Endothelial cell of umbilical vein (primary cell): ENCODE data around the gene PCMTD2.

Experiments
- EZH2 ChIP-seq: IDR thresholded peaks from 2 replicates; pipeline ENCODE4 v1.6.1; 2012; ENCODE audit warnings: borderline replicate concordance, low read depth, mild to moderate bottlenecking, moderate library complexity, low read length, inconsistent platforms; ENCODE audit not compliant: severe bottlenecking
- FOS ChIP-seq: IDR thresholded peaks from 2 replicates; pipeline ENCODE4 v1.6.1; 2011; ENCODE audit warnings: mild to moderate bottlenecking, low read length, moderate library complexity, borderline replicate concordance; ENCODE audit not compliant: insufficient read depth
- MAX ChIP-seq: IDR thresholded peaks from 2 replicates; pipeline ENCODE4 v1.6.1; 2011; ENCODE audit not compliant: insufficient read depth, insufficient read length
- POLR2A ChIP-seq: IDR thresholded peaks from 2 replicates; pipeline ENCODE4 v1.6.1; 2012; ENCODE audit warnings: low read depth, mild to moderate bottlenecking, control low read depth, low read length
- POLR2AphosphoS5 ChIP-seq: IDR thresholded peaks from 2 replicates; pipeline ENCODE4 v1.6.1; 2012; ENCODE audit warnings: low read depth, mild to moderate bottlenecking, control low read depth, low read length, moderate library complexity; ENCODE audit not compliant: insufficient read depth
- TF ChIP-seq, protein P1 (sequence below), 2 donors: IDR thresholded peaks; 1 replicate in 1 of 2; 2 replicates in 1 of 2; pipeline ENCODE4 v1.5.1; 2011; ENCODE audit warnings: low read length in 2 of 2, mild to moderate bottlenecking in 2 of 2, moderate library complexity in 2 of 2, control low read depth in 1 of 2, inconsistent platforms in 1 of 2, low read depth in 1 of 2; ENCODE audit not compliant: insufficient read depth in 1 of 2; ENCODE audit errors: extremely low read depth in 1 of 2

DNA sequence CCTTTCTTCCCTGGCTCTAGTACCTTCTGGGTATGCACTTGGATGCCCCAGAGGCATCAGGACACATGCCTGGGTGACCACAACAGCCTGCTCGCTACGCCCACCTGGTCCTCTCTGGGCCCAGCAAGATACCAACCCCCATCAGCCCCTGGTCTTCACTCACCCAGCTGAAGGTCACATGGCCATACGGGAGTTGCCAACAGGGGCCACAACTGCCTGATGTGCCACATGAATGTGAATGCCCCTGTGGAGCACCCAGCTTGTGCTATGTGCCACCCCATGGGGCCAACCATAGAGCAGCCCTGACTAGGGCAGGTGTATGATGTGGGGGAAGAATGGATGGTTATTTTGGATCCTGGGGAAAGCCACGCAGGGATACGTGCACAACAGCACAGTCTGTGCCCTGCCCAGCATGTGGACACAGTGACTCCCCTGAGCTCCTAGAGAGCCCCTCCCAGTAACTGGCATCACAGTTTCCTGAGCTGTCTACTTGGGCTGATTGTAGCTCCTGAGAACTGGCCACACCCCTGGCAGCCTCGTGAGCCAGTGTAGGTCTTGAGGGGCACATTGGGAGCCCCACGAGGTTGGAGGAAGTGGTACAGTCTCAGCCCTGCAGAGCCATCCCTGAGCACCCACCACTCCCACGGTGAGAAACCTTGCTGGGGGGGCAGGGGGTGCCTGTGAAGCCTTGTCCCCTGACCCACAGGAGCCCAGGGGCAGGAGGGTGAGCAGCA, 10.5 kb upstream of the PCMTD2 start:
- TF ChIP-seq, protein P1, sequence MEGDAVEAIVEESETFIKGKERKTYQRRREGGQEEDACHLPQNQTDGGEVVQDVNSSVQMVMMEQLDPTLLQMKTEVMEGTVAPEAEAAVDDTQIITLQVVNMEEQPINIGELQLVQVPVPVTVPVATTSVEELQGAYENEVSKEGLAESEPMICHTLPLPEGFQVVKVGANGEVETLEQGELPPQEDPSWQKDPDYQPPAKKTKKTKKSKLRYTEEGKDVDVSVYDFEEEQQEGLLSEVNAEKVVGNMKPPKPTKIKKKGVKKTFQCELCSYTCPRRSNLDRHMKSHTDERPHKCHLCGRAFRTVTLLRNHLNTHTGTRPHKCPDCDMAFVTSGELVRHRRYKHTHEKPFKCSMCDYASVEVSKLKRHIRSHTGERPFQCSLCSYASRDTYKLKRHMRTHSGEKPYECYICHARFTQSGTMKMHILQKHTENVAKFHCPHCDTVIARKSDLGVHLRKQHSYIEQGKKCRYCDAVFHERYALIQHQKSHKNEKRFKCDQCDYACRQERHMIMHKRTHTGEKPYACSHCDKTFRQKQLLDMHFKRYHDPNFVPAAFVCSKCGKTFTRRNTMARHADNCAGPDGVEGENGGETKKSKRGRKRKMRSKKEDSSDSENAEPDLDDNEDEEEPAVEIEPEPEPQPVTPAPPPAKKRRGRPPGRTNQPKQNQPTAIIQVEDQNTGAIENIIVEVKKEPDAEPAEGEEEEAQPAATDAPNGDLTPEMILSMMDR (IDR thresholded peaks at IDR 0.05; ENCODE audit: extremely low read depth in 1 of 2, insufficient read depth in 1 of 2, low read depth in 1 of 2, low read length in 2 of 2) = no peak
- TF ChIP-seq POLR2A (no peak), MAX (no peak), POLR2AphosphoS5 (no peak), FOS (no peak), EZH2 (no peak)
